DMS114 treated with DMSO at 0.1 percent for 48 hours (cell line): ENCODE data around the gene ARSI.
A peak's percentile ranks its signal among the peaks of the same experiment; 100 is the strongest.

Experiments
- DNase-seq: peaks from one replicate; lab custom pipeline; 2025; ENCODE audit not compliant: unreplicated experiment; lab: John Stamatoyannopoulos, UW

ARSI gene

GRCh38 chr5:150294551-150295071 is 8.1 kb downstream of the ARSI start:
- DNase-seq, result no peak

GRCh38 chr5:150293091-150293941 is 9.4 kb downstream of the ARSI start:
- no peak for DNase-seq

- DNase-seq, result no peak
These were observed 11.0 kb downstream of the ARSI start for GRCh38 chr5:150291388-150292385.

GRCh38 chr5:150289551-150290390 is 12.9 kb downstream of the ARSI start, which contains the start of gene CAMK2A:
CAMK2A (minus strand) TSS chr5:150289773; CDS start chr5:150289625, 148 bp downstream.
- no peak for DNase-seq

- DNase-seq, result no peak
These were observed 13.9 kb downstream of the ARSI start for GRCh38 chr5:150288791-150289190.

GRCh38 chr5:150288361-150288760 is 14.3 kb downstream of the ARSI start:
- DNase-seq, result no peak

GRCh38 chr5:150286820-150287219 is 15.9 kb downstream of the ARSI start:
- no peak for DNase-seq

GRCh38 chr5:150285114-150285513 is 17.6 kb downstream of the ARSI start:
- no peak for DNase-seq

- no peak for DNase-seq
These were observed 18.4 kb downstream of the ARSI start for GRCh38 chr5:150284311-150284710.

- no peak for DNase-seq
These were observed 18.8 kb downstream of the ARSI start for GRCh38 chr5:150283904-150284303.

- no peak for DNase-seq
These were observed 20.7 kb downstream of the ARSI start for GRCh38 chr5:150281987-150282386.

GRCh38 chr5:150279330-150280020 is 23.2 kb downstream of the ARSI start:
- DNase-seq, result no peak

GRCh38 chr5:150278916-150279315 is 23.8 kb downstream of the ARSI start:
- no peak for DNase-seq

GRCh38 chr5:150278046-150278730 is 24.5 kb downstream of the ARSI start:
- DNase-seq, result no peak

GRCh38 chr5:150277043-150277442 is 25.7 kb downstream of the ARSI start:
- no peak for DNase-seq

GRCh38 chr5:150274811-150275210 is 27.9 kb downstream of the ARSI start:
- no peak for DNase-seq

GRCh38 chr5:150272531-150272930 is 30.2 kb downstream of the ARSI start:
- peak; percentile 32 for DNase-seq

- no peak for DNase-seq
These were observed 30.8 kb downstream of the ARSI start for GRCh38 chr5:150271923-150272322.

GRCh38 chr5:150271296-150271692 is 31.4 kb downstream of the ARSI start:
- no peak for DNase-seq
